GM21529 (cell line): ENCODE measurements around the gene GABBR2.

Experiments
- ATAC-seq: cut with Tn5 transposase; IDR thresholded peaks from one replicate; pipeline ENCODE4 v1.9.1; 2021; ENCODE audit not compliant: unreplicated experiment

The GABBR2 gene

GRCh38 chr9:98572054-98572627, 136.6 kb downstream of the GABBR2 start:
- ATAC-seq, result no peak

DNA sequence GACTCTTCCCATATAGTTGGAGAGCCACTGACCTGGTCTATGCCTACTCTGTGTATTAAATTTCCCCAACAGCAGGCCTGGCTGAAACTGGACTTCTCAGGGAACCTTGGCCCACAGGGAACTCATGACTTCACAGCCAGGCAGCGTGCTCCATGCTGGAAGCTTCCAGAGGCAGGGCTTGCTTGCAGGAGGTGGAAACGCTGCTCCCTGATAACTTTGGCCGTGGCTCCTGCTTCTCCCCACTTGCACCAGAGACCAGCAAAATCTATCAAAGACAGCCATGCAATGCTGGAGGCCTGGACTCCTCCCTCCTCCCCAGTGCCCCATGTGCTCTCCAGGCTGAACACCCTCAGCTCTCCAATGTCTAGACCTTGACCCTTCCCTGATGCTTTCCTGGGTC, 137.1 kb downstream of the GABBR2 start:
- ATAC-seq, result no peak

GRCh38 chr9:98570663-98571440, 137.9 kb downstream of the GABBR2 start:
- no peak for ATAC-seq

DNA sequence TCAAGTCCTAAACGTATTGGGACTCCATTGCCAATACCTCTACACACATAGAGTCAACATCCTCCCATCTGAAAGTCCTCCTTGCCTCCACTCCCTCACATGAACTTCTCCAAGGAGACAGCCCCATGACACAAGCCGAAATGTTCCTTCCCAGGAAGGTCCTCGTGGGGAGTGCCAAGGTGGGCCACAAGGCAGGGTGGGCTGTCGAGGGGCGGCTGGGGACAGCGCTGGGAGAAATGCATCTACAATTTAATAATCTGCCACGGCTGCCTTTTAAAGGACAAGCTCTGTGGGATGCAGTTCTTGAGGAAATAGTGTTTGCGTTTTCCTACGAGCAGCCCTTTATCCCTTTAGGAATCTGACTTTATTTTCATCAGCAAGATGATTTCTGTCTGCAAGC, 138.7 kb downstream of the GABBR2 start:
- ATAC-seq, result no peak

GRCh38 chr9:98569491-98569890, 139.2 kb downstream of the GABBR2 start:
- no peak for ATAC-seq

- no peak for ATAC-seq
Measured at GRCh38 chr9:98568909-98569469, 139.7 kb downstream of the GABBR2 start.

GRCh38 chr9:98568234-98568908, 140.4 kb downstream of the GABBR2 start:
- ATAC-seq, result no peak

DNA sequence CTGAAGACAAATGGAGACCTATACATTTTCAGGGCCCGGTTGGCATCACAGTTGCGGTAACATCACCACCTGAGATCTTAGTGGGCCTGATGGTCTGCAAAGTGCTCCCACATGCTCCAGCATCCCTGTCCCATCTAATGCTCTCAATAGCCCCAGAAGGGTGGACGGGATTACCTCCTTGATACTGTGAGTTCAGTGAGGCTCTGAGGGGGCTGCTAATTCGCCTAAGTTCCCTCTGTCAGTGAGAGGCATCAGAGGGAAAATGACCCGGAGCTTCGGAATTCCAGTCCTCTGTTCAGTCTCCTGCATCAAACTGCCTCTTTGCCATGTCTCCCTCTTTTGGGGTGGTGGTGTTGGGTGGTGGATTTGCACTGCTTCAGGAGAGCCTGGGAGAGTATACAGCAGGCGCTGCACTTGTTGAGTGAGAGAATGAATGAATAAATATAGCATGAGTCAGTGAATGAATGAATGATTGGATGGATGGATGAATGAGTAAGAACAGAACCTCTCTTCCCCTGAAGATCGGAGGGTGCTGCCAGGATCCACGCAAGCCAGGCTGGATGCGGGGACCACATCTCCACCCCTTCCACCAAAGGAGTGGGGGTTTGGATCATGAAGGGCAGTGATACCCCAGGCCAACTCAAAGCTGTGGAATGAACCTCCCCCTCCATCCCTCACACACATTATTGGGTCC, 141.0 kb downstream of the GABBR2 start:
- no peak for ATAC-seq

- no peak for ATAC-seq
Measured at GRCh38 chr9:98565152-98566135, 143.3 kb downstream of the GABBR2 start.

- no peak for ATAC-seq
Measured at GRCh38 chr9:98564714-98565113, 144.0 kb downstream of the GABBR2 start.

- no peak for ATAC-seq
Measured at GRCh38 chr9:98563988-98564387, 144.7 kb downstream of the GABBR2 start.

- ATAC-seq, result no peak
Measured at GRCh38 chr9:98563212-98563907, 145.4 kb downstream of the GABBR2 start.

DNA sequence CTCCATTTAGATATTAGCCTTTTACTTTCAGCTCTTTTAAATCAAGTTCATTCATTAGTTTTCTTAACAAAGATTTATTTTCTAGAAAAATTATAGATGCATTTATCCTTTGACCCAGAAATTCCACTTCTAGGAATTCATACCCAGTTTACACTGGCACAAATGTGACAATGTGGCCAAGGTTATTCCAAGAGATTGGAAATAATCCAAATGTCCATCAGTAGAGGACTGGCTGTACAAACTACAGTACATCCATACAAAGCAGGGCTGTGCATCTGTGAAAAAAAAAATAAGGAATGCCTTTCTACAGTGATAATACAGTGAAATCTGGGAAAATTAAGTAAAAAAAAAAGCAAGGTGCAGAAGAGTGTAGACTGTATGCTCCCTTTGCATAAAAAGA, 149.2 kb downstream of the GABBR2 start:
- no peak for ATAC-seq

DNA sequence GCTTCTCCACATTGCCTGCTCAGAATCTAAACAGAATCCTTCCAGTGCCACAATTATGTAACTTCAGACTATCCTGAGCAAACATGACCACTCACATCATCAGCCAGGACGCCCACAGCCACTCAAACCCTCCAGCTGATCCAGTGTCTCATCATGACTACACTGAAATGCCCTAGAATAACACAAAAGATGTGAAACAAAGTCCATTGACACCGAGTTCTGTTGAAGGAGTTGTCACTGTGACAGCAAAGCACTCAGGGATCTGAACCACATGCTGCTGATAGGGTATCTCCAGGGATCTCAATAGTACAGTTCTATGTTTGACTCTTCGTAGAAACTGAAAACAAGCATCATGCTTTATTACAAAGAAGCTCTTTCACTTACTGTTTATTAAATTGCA, 150.2 kb downstream of the GABBR2 start:
- no peak for ATAC-seq

DNA sequence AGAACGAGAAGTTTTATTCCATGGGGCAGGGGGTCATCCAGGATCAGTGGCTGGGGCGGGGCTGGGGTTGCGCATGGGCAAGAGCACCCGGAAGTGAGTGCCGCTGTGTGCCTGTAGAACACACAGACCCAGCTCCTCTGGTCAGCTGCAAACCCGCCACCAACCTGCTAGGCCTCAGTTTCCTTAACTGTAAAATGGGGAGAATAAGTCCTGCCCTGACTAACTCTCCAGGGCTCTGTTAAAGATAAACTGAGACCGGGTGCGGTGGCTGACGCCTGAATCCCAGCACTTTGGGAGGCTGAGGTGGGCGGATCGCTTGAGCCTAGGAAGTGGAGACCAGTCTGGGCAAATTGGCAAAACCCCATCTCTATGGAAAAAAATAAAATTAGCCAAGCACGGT, 152.2 kb downstream of the GABBR2 start:
- ATAC-seq, result no peak

DNA sequence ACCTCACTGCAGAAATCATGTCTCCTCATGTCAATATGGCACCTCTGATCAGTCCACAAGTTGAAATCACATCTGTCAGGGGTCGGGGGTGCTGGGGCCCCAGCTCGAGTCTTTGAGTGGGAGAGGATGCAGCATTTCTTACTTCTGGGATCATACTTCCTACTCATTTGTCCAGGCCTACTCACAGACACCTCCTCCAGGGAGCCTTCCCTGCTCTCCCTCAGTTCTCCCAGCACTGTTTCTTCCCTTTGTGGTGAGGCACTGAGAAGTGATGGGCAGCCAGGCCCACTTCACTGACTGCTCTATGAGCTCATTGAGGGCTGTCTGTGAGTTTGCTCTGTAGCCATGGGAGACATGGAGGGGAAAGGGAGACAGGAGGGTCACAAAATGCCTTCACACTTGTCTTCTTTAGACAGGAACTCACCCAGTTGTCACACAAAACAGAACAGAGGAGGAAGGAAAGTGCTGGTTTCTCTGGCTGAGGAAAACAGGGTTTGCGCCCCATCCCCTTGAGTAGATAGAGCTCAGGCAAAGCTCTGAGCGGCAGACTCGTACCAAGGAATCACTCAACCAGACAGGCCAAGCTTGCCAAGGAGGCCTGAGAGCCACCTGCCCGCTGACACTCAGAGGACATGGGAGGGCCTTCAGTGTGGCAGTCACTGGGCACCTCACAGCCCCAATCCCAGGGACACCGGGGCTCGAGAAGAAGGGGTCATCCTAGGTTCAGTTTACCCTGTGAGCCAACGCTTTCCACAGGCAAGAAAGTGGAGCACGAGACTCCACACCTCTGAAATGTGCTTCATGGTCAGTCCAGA, 152.9 kb downstream of the GABBR2 start:
- ATAC-seq, result no peak

DNA sequence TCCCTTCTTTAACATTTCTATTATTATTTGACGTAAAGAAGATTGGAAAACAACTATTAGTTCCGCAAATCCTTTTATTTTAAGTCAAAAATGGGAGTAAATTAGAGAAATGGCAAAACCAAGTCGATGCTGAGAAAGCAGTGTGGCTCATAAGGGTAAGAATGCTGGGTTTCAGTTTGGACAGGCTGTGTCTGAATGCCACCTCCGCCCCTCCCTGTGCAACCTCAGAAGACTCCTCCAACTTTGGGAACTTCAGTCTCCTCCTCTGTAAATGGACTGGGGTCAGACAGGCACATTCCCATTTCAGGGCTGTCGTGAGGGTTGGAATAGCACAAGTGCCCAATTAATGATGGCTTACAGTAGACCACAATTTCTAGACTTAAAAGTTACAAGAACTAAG, 154.0 kb downstream of the GABBR2 start:
- ATAC-seq, result no peak

DNA sequence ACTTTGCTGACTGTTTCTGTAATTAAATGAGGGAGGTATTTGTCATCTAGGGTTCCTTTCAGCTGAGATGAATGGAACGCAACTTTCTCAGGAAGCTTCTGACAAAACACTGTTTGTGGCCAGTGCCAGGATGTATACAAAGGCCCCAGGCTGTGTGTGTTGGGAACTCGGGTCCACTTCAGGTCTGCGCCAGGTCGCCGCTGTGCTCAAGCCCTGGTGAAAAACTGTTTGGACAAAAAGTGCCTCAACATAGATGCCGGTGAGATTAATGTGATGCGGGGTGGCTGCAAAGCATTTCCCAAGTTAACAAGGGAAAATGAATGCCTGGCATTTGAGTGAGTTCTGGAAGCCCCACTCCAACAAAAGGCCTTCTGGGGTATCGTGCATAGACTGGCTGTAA, 156.4 kb downstream of the GABBR2 start:
- ATAC-seq, result no peak
